Measurements from ENCODE around the gene WDPCP. TPM values are rescaled to one million over a fixed set of nuclear protein-coding genes. Genes with fewer than 3 reads are reported as not detected.
"Not testable (repeated sequence)": the region's sequence is repeated elsewhere in the genome, so short reads cannot be mapped to it uniquely, and the experiment has no call there.

The WDPCP gene
- total and polyA plus RNA-seq, 2 experiments from 2014 or later, result 8.8 to 20.4 TPM

GRCh38 chr2:63627866-63628265, 39.6 kb upstream of the WDPCP start (continued):
- TF ChIP-seq ZNF462 (CRISPR knock-in tag; IDR thresholded peaks at IDR 0.05), result no peak
- TF ChIP-seq ZNF331 (CRISPR knock-in tag; IDR thresholded peaks at IDR 0.05; ENCODE audit: low read depth), result no peak
- no peak for TF ChIP-seq NANOG (IDR thresholded peaks at IDR 0.05; ENCODE audit: borderline replicate concordance)
- TF ChIP-seq ZNF114 (CRISPR knock-in tag; IDR thresholded peaks at IDR 0.05), result no peak
- no peak for TF ChIP-seq CREB1 (CRISPR knock-in tag; IDR thresholded peaks at IDR 0.05; ENCODE audit: low read depth)
- TF ChIP-seq STAT1 (IDR thresholded peaks at IDR 0.05; ENCODE audit: unreplicated experiment), result no peak
- no peak for TF ChIP-seq ETS1 (IDR thresholded peaks at IDR 0.05)
- no peak for TF ChIP-seq REST (IDR thresholded peaks at IDR 0.05; ENCODE audit: unreplicated experiment)
- TF ChIP-seq EZH2 (IDR thresholded peaks at IDR 0.05; ENCODE audit: low read depth, unreplicated experiment), result no peak
- no peak for TF ChIP-seq EZH2phosphoT487 (IDR thresholded peaks at IDR 0.05; ENCODE audit: unreplicated experiment)

- Mint-ChIP-seq H3K9me3 (peaks cover 64% of the 10 kb centered on the region), H3K36me3 (ENCODE audit: low read depth) (peaks cover 58% of the 10 kb centered on the region)
- H4K20me1 ChIP-seq (replicated peaks; ENCODE audit: insufficient read depth); H3K27me3 Mint-ChIP-seq (ENCODE audit: insufficient read depth, low read depth, poor library complexity); H3K4me3 Mint-ChIP-seq; H3K4me1 Mint-ChIP-seq; H3F3A ChIP-seq (replicated peaks; ENCODE audit: low read depth); ATAC-seq; H3K27ac ChIP-seq (ENCODE audit: low read depth); H3K4me2 ChIP-seq; H3K4me1 ChIP-seq (ENCODE audit: insufficient read depth); H3K27me3 ChIP-seq (ENCODE audit: insufficient read depth); DNase-seq (ENCODE audit: low spot score); H3K36me3 ChIP-seq (ENCODE audit: insufficient read depth); H2AFZ ChIP-seq; H3K4me3 ChIP-seq; H3K79me2 ChIP-seq (replicated peaks; ENCODE audit: insufficient read depth); H3K9me2 ChIP-seq (ENCODE audit: insufficient read depth); H3K27ac Mint-ChIP-seq: not testable (repeated sequence)
These were observed 35.5 kb upstream of the WDPCP start for GRCh38 chr2:63623763-63624162.
